ENCODE data around the gene RASAL1.

RASAL1 gene

DNA sequence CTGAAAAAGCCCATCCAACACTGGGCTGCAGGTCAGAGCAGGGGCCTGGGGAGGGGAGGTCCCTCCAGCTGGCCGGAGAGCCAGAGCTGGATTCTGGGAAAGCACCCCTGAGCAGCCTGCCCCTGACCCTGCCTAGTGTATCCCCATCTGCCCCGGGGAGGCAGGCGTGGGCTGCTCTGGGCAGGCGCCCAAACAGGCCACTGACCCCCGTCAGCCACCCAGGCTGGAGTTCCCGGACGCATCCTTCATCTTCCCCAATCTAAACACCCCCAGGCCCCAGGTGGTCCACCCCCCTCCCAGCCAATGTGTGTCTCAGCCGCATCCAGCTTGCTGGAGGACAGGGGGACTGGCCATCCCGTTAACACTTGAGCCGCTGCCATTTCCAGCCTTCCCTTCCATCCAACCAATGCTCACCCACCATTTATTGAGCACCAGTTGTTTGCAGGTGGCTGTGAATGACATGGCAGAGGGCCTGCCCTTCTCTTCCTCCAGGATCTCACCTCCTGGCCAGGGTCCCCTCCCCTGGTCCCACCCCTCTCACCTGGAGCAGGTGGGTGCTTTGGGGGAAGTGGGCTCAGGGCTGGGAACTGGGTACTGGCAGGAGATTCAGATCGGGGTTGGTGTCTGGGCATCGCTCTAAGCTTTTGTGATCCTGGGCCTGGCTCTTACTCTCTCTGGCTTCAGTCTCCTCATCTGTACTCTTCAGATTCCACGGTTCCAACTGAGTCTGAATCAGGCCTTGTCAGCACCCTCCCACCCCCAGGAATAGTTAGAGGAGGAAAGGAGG is 79.8 kb downstream of the RASAL1 start:
- DNase-seq = no peak

GRCh38 chr12:113054948-113055486 is 80.5 kb downstream of the RASAL1 start:
- no peak for DNase-seq

- DNase-seq = no peak
Measured at GRCh38 chr12:113052326-113052725, 83.2 kb downstream of the RASAL1 start.

DNA sequence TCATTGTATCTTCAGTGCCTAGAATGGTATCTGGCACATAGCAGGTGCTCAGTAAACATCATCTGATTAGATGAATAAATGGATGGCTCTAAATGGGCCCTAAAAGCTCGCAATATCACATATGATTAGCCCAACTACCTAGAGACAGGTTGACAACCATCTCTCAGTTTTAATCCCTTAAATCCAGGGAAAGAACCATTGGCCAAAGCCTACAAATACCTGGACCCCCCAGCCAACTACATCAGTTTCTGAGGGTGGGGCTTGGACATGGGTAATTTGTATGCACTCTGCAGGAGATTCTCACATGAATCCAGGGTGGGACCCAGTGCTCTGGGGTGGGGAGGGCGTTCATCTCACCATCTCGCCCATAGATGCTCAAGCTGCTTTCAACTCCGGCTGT is 83.8 kb downstream of the RASAL1 start:
- DNase-seq = no peak

DNA sequence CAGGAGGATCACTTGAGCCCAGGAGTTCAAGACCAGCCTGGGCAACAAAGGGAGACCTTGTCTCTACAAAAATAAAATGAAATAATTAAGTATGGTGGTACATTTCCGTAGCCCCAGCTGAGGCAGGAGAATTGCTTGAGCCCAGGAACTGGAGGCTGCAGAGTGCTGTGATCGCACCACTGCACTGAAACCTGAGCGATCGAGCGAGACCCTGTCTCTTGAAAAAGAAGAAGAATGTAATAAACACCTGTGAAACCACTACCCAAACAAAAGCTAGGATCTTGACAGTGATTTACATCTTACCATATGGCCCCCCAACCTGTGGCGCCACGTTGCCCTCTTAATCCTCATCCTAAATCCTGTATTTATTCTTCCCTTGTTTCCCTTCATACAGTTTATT is 84.8 kb downstream of the RASAL1 start:
- no peak for DNase-seq

GRCh38 chr12:113049976-113050742 is 85.4 kb downstream of the RASAL1 start:
- DNase-seq = no peak

Data from NCI-H446 treated with DMSO at 0.1 percent for 48 hours (cell line).